Motor neuron (in vitro differentiated cells): ENCODE measurements around the gene GRM7. TPM values are rescaled to one million over a fixed set of nuclear protein-coding genes. Genes with fewer than 3 reads are reported as not detected.

Experiments used
- ATAC-seq, 8 experiments: fragments of 200-7000 bp; cut with Tn5 transposase; replicated peaks in 6 of 8; 2 replicates each; pipeline ENCODE4 v1.8.0; 2021; ENCODE audit warnings: mild to moderate bottlenecking in 8 of 8, moderate library complexity in 8 of 8
- H3K27ac ChIP-seq, 2 donors: fragments of 250-450 bp; sonication (Bioruptor Pico); 2 replicates each; pipeline ENCODE4 v1.9.0; 2021; ENCODE audit warnings: antibody characterized with exemption in 2 of 2, mild to moderate bottlenecking in 2 of 2, moderate library complexity in 1 of 2
- H3K4me1 ChIP-seq, 2 donors: fragments of 250-450 bp; sonication (Bioruptor Pico); replicated peaks in 1 of 2; 2 replicates each; pipeline ENCODE4 v1.6.1; 2021; ENCODE audit warnings: antibody characterized with exemption in 2 of 2, mild to moderate bottlenecking in 2 of 2, moderate library complexity in 1 of 2
- H3K4me3 ChIP-seq, 5 donors: fragments of 250-450 bp; sonication (Bioruptor Pico); 2 replicates each; pipeline ENCODE4 v1.9.0; 2021; ENCODE audit warnings: antibody characterized with exemption in 5 of 5, mild to moderate bottlenecking in 5 of 5, moderate library complexity in 4 of 5
- WGBS, 10 experiments: fragments of 450-650 bp; shearing (Covaris generic); methylation state at CpG; one replicate each; pipeline ENCODE4 v1.0.0; 2022; 5-methylcytosine and 5-hydroxymethylcytosine counted together
- in situ Hi-C, 9 experiments: fragments of 400-800 bp; cut with MboI; loops; one replicate each; pipeline ENCODE4 v1.15.0; 2021; ENCODE audit warnings: low sequenced_read_pairs in 9 of 9, low pct_unique_long_range_greater_than_20kb in 2 of 9; ENCODE audit not compliant: unreplicated experiment in 9 of 9
- total RNA-seq, 8 experiments: library from RNA; unstranded; fragments of 300-600 nt; gene quantifications; 2 replicates each; pipeline versions ENCODE4 v1.2.3 to v1.2.4, GENCODE V29; 2022

The GRM7 gene
- total RNA-seq, 8 experiments from 2014 or later = 0.14 to 5.0 (median 2.9) TPM; not detected in 1

DNA sequence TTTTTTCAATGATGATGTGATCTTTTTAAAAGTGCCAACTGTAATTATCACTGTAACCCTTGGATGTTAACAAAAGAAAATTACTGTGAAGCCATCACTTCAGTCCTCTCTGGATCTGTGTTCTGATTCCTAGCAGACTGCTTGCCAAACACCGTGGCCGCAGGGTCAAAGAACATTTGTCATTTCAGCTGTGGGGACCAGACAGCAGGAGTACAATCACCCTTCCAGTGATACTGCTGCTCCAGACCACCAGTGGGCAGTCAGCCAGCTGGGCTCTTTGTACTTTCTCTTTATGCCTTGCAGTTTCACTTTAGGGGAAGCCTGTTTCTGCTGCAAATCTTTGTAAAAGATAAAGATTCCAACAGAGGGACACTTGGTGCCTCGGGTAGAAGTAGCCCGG, 770.0 kb downstream of the GRM7 start:
- WGBS, 10 experiments = 0 to 55% (median 20%) methylated on average over 1 to 4 of the region's 4 CpGs; no CpG with 5 or more reads in 3 of the 10 experiments
- in situ Hi-C loops = no loop called here
- Histone ChIP-seq H3K4me3 (no peak overlapping the region), H3K27ac (no peak overlapping the region), H3K4me1 (peaks cover 2 to 6% of the 10 kb centered on the region in 2 donors)
- ATAC-seq = peak in 5 of 8 experiments; percentile 33 to 86 (median 63)

DNA sequence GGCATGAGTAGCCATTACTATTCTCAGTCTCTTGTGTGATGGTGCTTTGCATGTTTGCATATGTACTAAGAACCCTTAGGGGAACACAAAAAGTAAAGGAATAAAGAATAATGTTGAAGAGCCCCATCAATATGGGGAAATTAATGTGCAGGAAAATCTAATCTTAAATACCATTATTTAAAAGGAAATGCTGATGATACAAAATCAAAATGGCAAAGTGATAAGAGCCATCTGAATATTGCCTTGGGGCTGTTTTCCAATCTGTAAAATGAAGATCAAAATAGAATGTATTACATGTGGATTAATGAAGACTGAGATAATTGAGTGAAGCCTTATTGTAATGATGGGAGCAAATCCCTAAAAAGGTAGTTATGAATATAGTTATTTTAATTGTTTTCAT, 771.4 kb downstream of the GRM7 start:
- Histone ChIP-seq H3K4me1 (peaks cover 2 to 6% of the 10 kb centered on the region in 2 donors), H3K27ac (no peak overlapping the region), H3K4me3 (no peak overlapping the region)
- no peak for ATAC-seq
- in situ Hi-C loops = no loop called here

DNA sequence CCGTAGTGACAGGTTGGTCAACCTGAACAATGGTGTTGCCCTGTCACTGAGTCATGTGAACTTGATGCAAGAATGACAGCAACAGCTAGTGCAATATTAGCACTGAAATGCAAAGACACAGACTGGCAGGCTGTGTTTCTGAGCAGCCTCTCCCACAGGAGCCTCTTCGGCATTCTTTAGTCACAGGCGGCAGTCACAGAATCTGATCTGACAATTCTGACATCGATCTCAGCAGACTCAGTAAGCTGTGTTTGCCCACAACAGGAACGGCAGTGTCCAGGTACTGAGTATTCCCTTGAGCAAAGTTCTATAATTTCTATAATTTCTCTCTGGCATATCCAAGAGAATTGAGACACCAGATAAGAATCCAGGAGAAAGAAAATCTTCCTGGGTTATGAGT, 776.8 kb downstream of the GRM7 start:
- peak in 2 of 8 experiments; percentile 18 to 30 for ATAC-seq
- 13 to 93% (median 71%) methylated on average over 2 to 5 of the region's 5 CpGs; no CpG with 5 or more reads in 2 of the 10 experiments for WGBS, 10 experiments
- no peak overlapping the region for H3K4me3 ChIP-seq
- no peak overlapping the region for H3K27ac ChIP-seq
- peaks cover 0 to 9% of the 10 kb centered on the region in 2 donors for H3K4me1 ChIP-seq
- in situ Hi-C loops = no loop called here

DNA sequence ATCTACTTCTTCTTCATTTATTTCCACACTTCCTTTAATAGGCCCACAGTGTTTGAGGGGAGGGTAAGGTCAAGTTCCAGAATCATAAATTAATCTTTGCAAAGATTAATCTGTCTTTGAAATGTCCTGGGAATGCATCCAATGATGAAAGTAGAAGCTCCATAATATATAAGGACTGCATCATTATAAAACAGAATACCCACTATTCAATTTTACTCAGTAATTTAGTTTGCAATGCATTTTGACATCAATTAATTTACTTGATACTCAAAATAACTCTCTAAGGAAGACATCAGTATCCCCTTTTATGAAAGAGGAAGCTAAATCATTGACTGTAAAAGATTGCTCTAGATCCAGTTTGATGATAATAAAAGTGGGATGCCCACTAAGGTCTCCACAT, 777.2 kb downstream of the GRM7 start:
- in situ Hi-C loops = no loop called here
- Histone ChIP-seq H3K4me3 (no peak overlapping the region), H3K4me1 (peaks cover 0 to 9% of the 10 kb centered on the region in 2 donors), H3K27ac (no peak overlapping the region)
- ATAC-seq = peak in 2 of 8 experiments; percentile 26 to 27

DNA sequence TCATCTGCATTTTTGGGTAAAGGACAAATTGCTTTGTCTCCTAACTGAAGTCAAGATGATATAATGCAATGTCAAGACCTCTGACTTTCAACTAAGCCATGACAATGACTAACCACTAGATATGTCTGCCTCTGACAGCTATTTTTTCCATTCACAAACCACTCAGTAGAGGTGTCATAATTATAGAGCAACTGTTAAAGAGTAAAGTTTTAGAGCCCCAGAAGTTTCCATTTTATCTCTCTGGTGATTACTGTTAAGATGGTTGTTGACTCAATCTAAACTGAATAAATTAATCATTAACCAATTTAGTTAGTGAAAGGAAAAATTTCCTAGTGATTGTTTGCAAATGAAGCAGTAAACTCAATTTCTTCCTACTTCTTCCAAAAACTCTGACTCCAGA, 779.9 kb downstream of the GRM7 start:
- no peak overlapping the region for H3K4me3 ChIP-seq
- no peak for ATAC-seq
- in situ Hi-C loops = no loop called here
- no peak overlapping the region for H3K27ac ChIP-seq
- peaks cover 0 to 9% of the 10 kb centered on the region in 2 donors for H3K4me1 ChIP-seq

DNA sequence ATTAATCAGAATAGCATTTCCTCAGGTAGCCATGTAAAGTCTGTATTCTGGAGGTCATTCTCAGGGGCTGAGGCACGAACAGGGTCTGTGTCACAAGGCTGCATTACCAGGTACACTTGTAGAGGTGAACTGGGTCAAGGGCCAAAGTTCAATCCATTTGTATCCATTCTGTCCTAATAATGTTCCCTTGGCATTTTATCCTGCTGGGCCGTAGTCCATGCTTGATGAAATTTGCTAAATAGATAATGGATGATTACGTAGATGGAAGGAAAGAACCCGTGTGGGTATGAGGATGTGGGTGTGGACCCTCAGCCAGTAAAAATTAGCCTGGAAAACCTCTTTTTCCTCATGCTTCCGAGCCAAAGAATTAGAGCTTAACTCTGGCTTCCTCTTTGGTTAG, 785.9 kb downstream of the GRM7 start:
- peaks cover 6 to 9% of the 10 kb centered on the region in 2 donors for H3K4me1 ChIP-seq
- in situ Hi-C loops = no loop called here

DNA sequence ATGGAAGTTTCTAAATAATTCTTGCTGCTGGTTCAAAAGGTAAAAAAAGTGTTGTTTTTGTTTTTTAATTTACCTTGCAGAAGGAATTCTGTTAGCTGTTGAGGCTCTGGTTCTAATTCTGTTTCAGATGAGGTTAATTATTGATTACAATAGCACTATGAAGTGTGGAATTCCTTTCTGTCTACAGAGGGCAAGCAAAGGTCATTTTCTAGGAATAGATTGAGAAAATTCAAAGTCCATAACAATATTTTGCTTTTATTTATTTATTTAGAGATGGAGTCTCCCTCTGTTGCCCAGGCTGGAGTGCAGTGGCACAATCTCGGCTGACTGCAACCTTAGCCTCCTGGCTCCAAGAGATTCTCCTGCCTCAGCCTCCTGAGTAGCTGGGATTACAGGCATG, 789.6 kb downstream of the GRM7 start:
- ATAC-seq = no peak
- in situ Hi-C loops = no loop called here
- Histone ChIP-seq H3K4me3 (no peak overlapping the region), H3K4me1 (peaks cover 6 to 9% of the 10 kb centered on the region in 2 donors), H3K27ac (no peak overlapping the region)
- 0 to 86% (median 57%) methylated on average over 1 of the region's 1 CpG; no CpG with 5 or more reads in 5 of the 10 experiments for WGBS, 10 experiments

More for the DNA sequence above, 785.9 kb downstream of the GRM7 start:
- ATAC-seq = no peak
- H3K27ac ChIP-seq = no peak overlapping the region
- no peak overlapping the region for H3K4me3 ChIP-seq
- 0 to 90% (median 58%) methylated on average over 1 to 5 of the region's 5 CpGs; no CpG with 5 or more reads in 1 of the 10 experiments for WGBS, 10 experiments

DNA sequence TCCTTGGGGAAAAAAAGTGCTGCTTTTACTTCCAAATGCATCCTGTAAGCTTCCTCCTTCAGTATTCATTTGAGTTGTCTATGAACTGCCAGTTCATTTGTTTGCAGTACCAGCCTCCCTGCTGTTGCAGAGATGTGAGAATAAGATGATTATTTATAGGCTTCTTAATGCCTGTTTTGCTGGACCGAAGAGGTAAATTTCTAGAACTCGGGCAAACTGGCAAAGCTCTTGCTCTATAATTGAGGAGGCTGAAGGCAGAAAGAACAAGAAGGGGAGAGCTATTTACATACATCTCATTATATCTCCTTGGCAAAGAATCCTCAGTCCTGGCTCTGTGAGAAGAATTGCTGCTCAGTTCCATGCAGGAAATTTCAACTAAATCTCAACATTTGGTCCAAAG, 790.4 kb downstream of the GRM7 start:
- H3K27ac ChIP-seq = no peak overlapping the region
- in situ Hi-C loops = no loop called here
- WGBS, 10 experiments = 0 to 57% (median 10%) methylated on average over 1 to 2 of the region's 2 CpGs; no CpG with 5 or more reads in 5 of the 10 experiments
- H3K4me3 ChIP-seq = no peak overlapping the region
- peak in 2 of 8 experiments; percentile 24 to 43 for ATAC-seq
- H3K4me1 ChIP-seq = peaks cover 6 to 9% of the 10 kb centered on the region in 2 donors

DNA sequence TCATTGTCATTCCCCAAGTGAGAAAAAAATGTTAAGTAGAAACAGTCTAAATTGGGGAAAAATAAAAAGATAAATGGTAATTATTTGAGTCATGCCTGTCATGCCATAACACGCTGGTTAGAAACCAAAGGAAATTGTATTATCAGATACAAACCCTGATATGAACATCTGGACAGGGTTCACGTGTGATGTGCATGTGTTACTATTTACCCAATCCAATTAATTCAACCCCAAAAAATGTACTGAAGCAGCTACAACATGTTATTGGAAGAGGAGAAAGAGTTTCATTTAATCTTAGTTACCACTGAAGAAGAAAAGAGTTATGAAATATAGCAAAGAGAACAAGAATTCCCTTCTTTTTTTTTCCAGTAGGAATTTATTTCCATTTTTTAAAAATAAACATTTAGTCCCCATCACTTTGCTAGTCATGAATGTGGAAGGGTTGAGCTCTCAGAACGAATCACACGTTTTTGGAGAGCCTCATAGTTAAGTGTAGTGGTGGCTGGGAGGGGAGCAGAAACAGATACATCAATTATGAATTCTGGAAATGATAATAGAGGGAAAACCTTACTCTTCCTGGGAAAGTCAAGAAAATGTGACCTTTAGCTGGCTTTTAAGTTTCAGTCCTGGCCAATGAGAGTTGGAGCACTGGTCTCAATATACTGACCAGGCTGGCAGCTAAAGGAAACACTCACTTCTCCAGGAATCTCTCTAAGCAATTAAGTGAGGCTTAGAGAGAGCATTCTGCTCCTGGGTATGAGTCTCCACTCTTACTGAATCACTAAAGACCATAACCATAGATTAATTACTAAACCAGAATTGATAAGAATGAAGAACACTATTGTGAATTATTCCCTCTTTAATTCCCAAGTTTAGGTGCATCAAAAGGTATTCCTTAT, 796.5 kb downstream of the GRM7 start:
- ATAC-seq = no peak
- 0 to 100% (median 82%) methylated on average over 1 to 4 of the region's 4 CpGs; no CpG with 5 or more reads in 1 of the 10 experiments for WGBS, 10 experiments
- Histone ChIP-seq H3K27ac (no peak overlapping the region), H3K4me3 (no peak overlapping the region), H3K4me1 (peaks cover 14 to 24% of the 10 kb centered on the region in 2 donors)
- in situ Hi-C loops = no loop called here

DNA sequence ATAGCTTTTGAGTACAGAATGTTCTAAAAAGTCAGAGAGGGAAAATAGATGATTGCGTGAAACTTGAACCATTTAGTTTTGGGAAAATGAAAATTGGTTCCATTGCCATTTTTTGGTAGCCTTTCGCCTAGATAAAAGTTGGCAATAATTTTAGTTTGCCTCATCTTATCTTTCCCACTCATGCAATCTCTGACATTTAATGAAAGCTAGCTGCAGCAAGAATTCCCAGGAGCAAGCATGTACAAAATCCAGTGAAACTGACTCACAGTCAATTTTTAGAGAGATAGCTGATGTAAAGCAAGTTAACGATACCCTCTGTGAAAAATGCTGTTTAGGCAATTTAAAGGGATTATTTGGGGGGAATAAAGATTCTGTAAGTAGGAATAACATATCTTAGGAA, 797.4 kb downstream of the GRM7 start:
- WGBS, 10 experiments = 13 to 100% (median 85%) methylated on average over 1 to 3 of the region's 3 CpGs
- ATAC-seq = no peak
- H3K4me1 ChIP-seq = peaks cover 14 to 24% of the 10 kb centered on the region in 2 donors
- H3K27ac ChIP-seq = no peak overlapping the region
- in situ Hi-C loops = no loop called here
- no peak overlapping the region for H3K4me3 ChIP-seq

DNA sequence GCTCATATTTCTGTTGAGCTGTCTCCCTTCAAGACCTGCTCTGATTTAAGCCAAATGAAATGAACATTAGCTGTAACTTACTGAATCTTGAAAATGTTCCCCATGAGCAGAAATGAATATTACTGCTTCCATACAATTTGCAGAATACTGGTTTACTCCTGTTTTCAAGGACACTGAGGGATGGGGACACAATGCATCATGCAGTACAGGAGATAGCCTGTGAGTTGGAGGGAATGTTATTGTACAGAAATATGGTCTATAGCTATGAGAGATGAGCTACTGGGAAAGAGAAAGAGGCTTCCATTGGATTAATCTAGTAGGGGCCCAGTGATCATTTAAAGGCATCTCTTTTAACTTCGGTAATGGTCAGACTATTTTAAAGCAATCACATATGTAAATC, 798.2 kb downstream of the GRM7 start:
- no peak overlapping the region for H3K27ac ChIP-seq
- H3K4me3 ChIP-seq = no peak overlapping the region
- peaks cover 14 to 24% of the 10 kb centered on the region in 2 donors for H3K4me1 ChIP-seq
- ATAC-seq = peak in 5 of 8 experiments; percentile 57 to 100 (median 99)
- in situ Hi-C loops = no loop called here
- 0 to 83% (median 33%) methylated on average over 1 of the region's 1 CpG; no CpG with 5 or more reads in 3 of the 10 experiments for WGBS, 10 experiments

DNA sequence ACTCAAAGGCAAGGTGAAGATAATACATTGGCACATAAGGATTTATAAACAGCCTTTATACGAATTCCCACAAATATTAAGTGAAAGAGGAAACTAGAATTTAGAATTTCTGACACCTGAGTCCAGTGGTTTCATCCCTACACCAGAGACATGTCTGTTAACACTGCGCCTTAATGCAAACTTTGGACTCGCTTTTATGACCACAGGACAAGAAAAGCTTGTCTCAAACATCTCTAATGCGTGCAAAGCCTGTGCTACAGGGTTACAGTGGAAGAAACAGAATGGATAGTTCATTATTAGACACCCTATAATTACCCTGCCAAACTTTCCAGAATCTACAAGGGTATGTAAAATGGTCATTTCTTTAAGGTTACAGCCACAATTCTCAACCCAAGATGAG, 802.9 kb downstream of the GRM7 start:
- peaks cover 16 to 22% of the 10 kb centered on the region in 2 donors for H3K4me1 ChIP-seq
- no peak overlapping the region for H3K4me3 ChIP-seq
- in situ Hi-C loops = no loop called here
- WGBS, 10 experiments = 0 to 100% (median 63%) methylated on average over 1 to 4 of the region's 4 CpGs
- no peak for ATAC-seq
- H3K27ac ChIP-seq = no peak overlapping the region

DNA sequence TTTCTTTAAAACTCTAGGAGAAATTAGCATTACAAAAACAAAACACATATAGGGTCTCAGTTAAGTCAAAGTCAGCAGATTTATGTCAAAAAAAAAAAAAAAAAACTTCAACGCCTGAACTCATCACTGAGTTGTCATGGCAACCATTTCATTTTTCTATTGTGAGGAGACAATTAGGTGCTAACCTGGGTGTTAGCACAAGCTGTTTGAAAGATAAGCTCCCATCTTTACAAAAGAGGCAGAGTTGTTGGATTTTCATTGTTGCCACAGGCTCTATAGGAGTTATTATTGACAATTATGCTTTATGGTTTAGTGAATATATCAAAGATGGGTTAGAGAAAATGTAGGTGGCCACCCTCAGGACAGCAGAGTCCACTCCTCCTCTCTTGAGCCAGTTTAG, 806.9 kb downstream of the GRM7 start:
- no peak overlapping the region for H3K4me3 ChIP-seq

More for the DNA sequence above, 806.9 kb downstream of the GRM7 start:
- Histone ChIP-seq H3K27ac (no peak overlapping the region), H3K4me1 (peaks cover 2 to 7% of the 10 kb centered on the region in 2 donors)
- 13 to 100% (median 73%) methylated on average over 1 of the region's 1 CpG; no CpG with 5 or more reads in 2 of the 10 experiments for WGBS, 10 experiments
- in situ Hi-C loops = no loop called here
- ATAC-seq = peak in 3 of 8 experiments; percentile 22 to 56 (median 40)
